Chondrocyte (in vitro differentiated cells): ENCODE results near the gene PI4K2B. TPM values are rescaled to one million over a fixed set of nuclear protein-coding genes. Genes with fewer than 3 reads are reported as not detected.

ENCODE experiments used
- DNase-seq: peaks from one replicate; pipeline ENCODE4 v3.0.0; 2021; ENCODE audit warnings: mixed read lengths, low spot score
- H3K27ac Mint-ChIP-seq: one replicate; pipeline ENCODE4 v1.8.0; 2021; ENCODE audit warnings: mild to moderate bottlenecking, moderate library complexity, mixed read lengths; ENCODE audit not compliant: unreplicated experiment
- H3K27me3 Mint-ChIP-seq: 2 replicates; pipeline ENCODE4 v1.8.0; 2021; ENCODE audit warnings: low read depth, mixed read lengths
- H3K36me3 Mint-ChIP-seq: 2 replicates; pipeline ENCODE4 v1.8.0; 2021; ENCODE audit warnings: low read depth, mixed read lengths
- H3K4me1 Mint-ChIP-seq: 2 replicates; pipeline ENCODE4 v1.8.0; 2021; ENCODE audit warnings: low read depth, mild to moderate bottlenecking, mixed read lengths
- H3K4me3 Mint-ChIP-seq: one replicate; pipeline ENCODE4 v1.8.0; 2021; ENCODE audit warnings: mild to moderate bottlenecking, moderate library complexity, mixed read lengths; ENCODE audit not compliant: unreplicated experiment
- H3K9me3 Mint-ChIP-seq: 2 replicates; pipeline ENCODE4 v1.8.0; 2021; ENCODE audit warnings: low read depth, mixed read lengths
- CTCF ChIP-seq: fragments of 200-600 bp; sonication (generic); IDR thresholded peaks from 2 replicates; pipeline ENCODE4 v1.5.0; 2021; ENCODE audit warnings: antibody characterized with exemption, mild to moderate bottlenecking, moderate library complexity
- total RNA-seq: library from RNA; stranded (reverse); gene quantifications from 3 replicates; pipeline ENCODE4 v1.2.1, GENCODE V29; 2021

PI4K2B gene
- total RNA-seq, 1 donor from 2014 or later = 15.5 TPM

DNA sequence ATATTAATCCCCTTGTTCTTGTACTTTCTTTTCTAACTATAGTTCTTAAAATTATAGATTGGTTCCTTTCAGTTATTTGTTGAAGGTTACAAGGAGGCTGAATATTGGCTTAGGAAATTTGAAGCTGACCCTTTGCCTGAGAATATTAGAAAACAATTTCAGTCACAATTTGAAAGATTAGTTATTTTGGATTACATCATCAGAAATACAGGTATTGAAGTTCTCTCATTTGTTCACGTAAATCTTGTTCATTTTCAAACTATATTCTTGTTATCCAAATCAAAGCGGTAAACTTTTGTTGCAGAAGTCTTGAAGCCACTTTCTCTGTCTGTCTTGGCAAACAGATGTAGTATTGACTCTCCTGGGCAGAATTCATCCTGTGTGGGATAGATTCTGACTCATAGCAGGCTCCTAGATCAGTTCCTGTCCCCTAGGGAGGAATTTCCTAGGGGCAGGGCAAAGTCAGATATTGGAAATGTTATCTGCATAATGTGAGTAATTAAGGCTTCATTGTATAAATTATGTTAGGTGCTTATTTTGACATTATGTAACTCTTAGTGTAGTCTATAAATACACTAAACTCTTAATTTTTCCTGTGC is 25.2 kb downstream of the PI4K2B start:
- TF ChIP-seq CTCF = no peak
- no peaks in the 10 kb centered on the region for H3K9me3 Mint-ChIP-seq
- H3K4me3 Mint-ChIP-seq = no peak overlapping the region
- H3K27ac Mint-ChIP-seq = no peak overlapping the region
- H3K27me3 Mint-ChIP-seq = no peaks in the 10 kb centered on the region
- peaks cover 5% of the 10 kb centered on the region for H3K36me3 Mint-ChIP-seq
- no peak for DNase-seq
- peaks cover 3% of the 10 kb centered on the region for H3K4me1 Mint-ChIP-seq

DNA sequence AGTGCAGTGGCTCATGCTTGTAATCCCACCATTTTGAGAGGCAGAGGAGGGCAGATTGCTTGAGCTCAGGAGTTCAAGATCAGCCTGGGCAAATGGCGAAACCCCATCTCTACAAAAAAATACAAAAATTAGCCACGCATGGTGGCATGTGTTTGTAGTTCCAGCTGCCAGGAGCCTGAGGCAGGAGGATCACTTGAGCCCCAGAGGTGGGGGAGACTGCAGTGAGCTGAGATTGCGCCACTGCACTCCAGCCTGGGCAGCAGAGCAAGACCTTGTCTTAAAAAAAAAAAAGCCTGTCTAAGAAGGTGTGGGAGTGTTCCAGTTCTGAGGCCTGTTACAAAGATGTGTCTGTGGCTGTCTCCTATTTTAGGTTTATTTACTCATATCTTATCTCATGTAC is 38.0 kb downstream of the PI4K2B start:
- no peaks in the 10 kb centered on the region for H3K4me1 Mint-ChIP-seq
- H3K36me3 Mint-ChIP-seq = peaks cover 11% of the 10 kb centered on the region
- DNase-seq = no peak
- no peak for TF ChIP-seq CTCF
- no peak overlapping the region for H3K27ac Mint-ChIP-seq
- no peak overlapping the region for H3K4me3 Mint-ChIP-seq
- no peaks in the 10 kb centered on the region for H3K9me3 Mint-ChIP-seq
- H3K27me3 Mint-ChIP-seq = no peaks in the 10 kb centered on the region

DNA sequence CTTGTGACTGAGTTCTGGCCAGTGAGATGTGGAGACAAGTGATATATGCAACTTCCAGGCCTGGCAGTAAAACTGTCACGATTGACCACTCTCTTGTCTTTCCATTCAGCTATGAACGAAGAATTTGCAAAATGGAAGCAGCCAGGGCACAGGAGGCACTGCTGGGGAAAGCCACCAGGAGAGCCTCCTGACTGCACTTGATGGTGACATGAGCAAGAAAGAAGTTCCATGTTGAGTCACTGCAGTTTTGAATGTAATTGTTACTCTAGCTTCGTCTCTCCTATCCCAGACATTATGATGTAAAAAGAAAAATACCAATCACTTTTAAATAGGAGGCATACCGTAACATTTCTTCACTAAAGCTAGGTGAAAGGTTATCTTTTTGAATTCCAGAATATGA is 46.4 kb downstream of the PI4K2B start:
- H3K4me1 Mint-ChIP-seq = no peaks in the 10 kb centered on the region
- no peak for TF ChIP-seq CTCF
- no peak for DNase-seq
- no peaks in the 10 kb centered on the region for H3K9me3 Mint-ChIP-seq
- no peak overlapping the region for H3K27ac Mint-ChIP-seq
- H3K4me3 Mint-ChIP-seq = no peak overlapping the region
- peaks cover 16% of the 10 kb centered on the region for H3K36me3 Mint-ChIP-seq
- H3K27me3 Mint-ChIP-seq = no peaks in the 10 kb centered on the region

DNA sequence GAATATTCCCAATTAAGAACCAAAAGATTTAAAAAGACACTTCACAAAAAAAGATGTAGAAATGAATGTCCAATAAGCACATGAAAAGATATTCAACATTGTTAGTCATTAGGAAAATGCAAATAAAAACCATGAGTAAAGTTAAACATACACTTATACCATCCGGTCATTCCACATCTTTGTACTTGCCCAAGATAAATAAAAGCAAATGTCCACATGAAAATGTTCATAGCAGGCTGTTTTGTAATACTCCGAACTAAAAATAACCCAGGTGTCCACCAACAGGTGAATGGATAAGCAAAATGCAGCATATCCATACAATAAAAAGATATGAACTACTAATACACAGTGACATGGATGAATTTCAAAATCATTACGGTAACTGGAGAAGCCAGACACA is 50.1 kb downstream of the PI4K2B start:
- Mint-ChIP-seq H3K27me3 (no peaks in the 10 kb centered on the region), H3K9me3 (peaks cover 29% of the 10 kb centered on the region), H3K27ac (no peak overlapping the region), H3K4me1 (no peaks in the 10 kb centered on the region), H3K36me3 (peaks cover 23% of the 10 kb centered on the region), H3K4me3 (no peak overlapping the region)
- no peak for DNase-seq
- TF ChIP-seq CTCF = no peak

- DNase-seq = no peak
These were observed 50.6 kb downstream of the PI4K2B start for GRCh38 chr4:25284466-25284865.

More at GRCh38 chr4:25284466-25284865, 50.6 kb downstream of the PI4K2B start:
- Mint-ChIP-seq H3K36me3 (peaks cover 23% of the 10 kb centered on the region), H3K27ac (no peak overlapping the region), H3K27me3 (no peaks in the 10 kb centered on the region), H3K9me3 (peaks cover 31% of the 10 kb centered on the region), H3K4me1 (no peaks in the 10 kb centered on the region), H3K4me3 (no peak overlapping the region)
- no peak for TF ChIP-seq CTCF
